ENCODE measurements around the gene PRG2.
"Not testable (repeated sequence)": the region's sequence is repeated elsewhere in the genome, so short reads cannot be mapped to it uniquely, and the experiment has no call there.

DNA sequence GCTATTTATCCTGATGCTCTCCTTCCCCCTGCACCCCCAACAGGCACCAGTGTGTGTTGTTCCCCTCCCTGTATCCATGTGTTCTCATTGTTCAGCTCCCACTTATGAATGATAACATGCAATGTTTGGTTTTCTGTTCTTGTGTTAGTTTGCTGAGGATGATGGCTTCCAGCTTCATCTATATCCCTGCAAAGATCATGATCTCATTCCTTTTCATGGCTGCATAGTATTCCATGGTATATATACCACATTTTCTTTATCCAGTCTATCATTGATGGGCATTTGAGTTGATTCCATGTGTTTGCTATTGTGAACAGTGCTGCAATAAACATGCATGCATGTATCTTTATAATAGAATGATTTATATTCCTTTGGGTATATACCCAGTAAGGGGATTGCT, 29.0 kb downstream of the PRG2 start:
- not testable (repeated sequence) for TF ChIP-seq CTCF (IDR thresholded peaks at IDR 0.05 in 8 of 11, conservative IDR thresholded peaks at IDR 0.05 in 3 of 11); POLR2AphosphoS5 (IDR thresholded peaks at IDR 0.05)

Data from spleen (tissue), 7 donors.